NCI-H1048 (cell line): ENCODE results near the gene GRIK1.
"Not testable (repeated sequence)": the region's sequence is repeated elsewhere in the genome, so short reads cannot be mapped to it uniquely, and the experiment has no call there.

Source experiments
- DNase-seq: peaks from one replicate; lab custom pipeline; 2025; lab: John Stamatoyannopoulos, UW

GRIK1 gene

GRCh38 chr21:29606613-29607012 lies 333.2 kb downstream of the GRIK1 start:
- no peak for DNase-seq

- DNase-seq = not testable (repeated sequence)
These were observed 334.6 kb downstream of the GRIK1 start for GRCh38 chr21:29605219-29605618.

- DNase-seq = no peak
These were observed 335.7 kb downstream of the GRIK1 start for GRCh38 chr21:29604076-29604475.

GRCh38 chr21:29601047-29601446 lies 338.7 kb downstream of the GRIK1 start:
- no peak for DNase-seq

- no peak for DNase-seq
These were observed 353.1 kb downstream of the GRIK1 start for GRCh38 chr21:29586696-29587095.

GRCh38 chr21:29585462-29585861 lies 354.3 kb downstream of the GRIK1 start:
- DNase-seq = no peak

- DNase-seq = no peak
These were observed 356.3 kb downstream of the GRIK1 start for GRCh38 chr21:29583424-29583924.

GRCh38 chr21:29582855-29583254 lies 356.9 kb downstream of the GRIK1 start:
- no peak for DNase-seq

- no peak for DNase-seq
These were observed 358.4 kb downstream of the GRIK1 start for GRCh38 chr21:29581393-29581792.

- no peak for DNase-seq
These were observed 359.0 kb downstream of the GRIK1 start for GRCh38 chr21:29580732-29581285.

GRCh38 chr21:29578306-29578705 lies 361.5 kb downstream of the GRIK1 start:
- DNase-seq = no peak

GRCh38 chr21:29571949-29572348 lies 367.8 kb downstream of the GRIK1 start:
- no peak for DNase-seq

GRCh38 chr21:29568020-29568697 lies 371.6 kb downstream of the GRIK1 start:
- DNase-seq = no peak

- no peak for DNase-seq
These were observed 381.7 kb downstream of the GRIK1 start for GRCh38 chr21:29557931-29558725.

- DNase-seq = no peak
These were observed 382.6 kb downstream of the GRIK1 start for GRCh38 chr21:29557200-29557599.

GRCh38 chr21:29555601-29556000 lies 384.2 kb downstream of the GRIK1 start:
- DNase-seq = no peak

- no peak for DNase-seq
These were observed 389.6 kb downstream of the GRIK1 start for GRCh38 chr21:29550205-29550604.

- no peak for DNase-seq
These were observed 390.2 kb downstream of the GRIK1 start for GRCh38 chr21:29549614-29550013.

GRCh38 chr21:29547998-29548397 lies 391.8 kb downstream of the GRIK1 start:
- DNase-seq = no peak

GRCh38 chr21:29546071-29546470 lies 393.7 kb downstream of the GRIK1 start:
- no peak for DNase-seq

GRCh38 chr21:29540289-29540688 lies 399.5 kb downstream of the GRIK1 start:
- DNase-seq = no peak

GRCh38 chr21:29538115-29538514 lies 401.7 kb downstream of the GRIK1 start:
- DNase-seq = no peak

- no peak for DNase-seq
These were observed 405.3 kb downstream of the GRIK1 start for GRCh38 chr21:29534448-29534847.
